Measurements from ENCODE around the gene NFATC3. TPM values are rescaled to one million over a fixed set of nuclear protein-coding genes. Genes with fewer than 3 reads are reported as not detected.

The NFATC3 gene
- total and polyA plus RNA-seq, 2 of the 8 experiments (the other 6 are each of a cell fraction or from before 2014, with no cell fraction given): 17.6 to 34.5 TPM

- no peak overlapping the region for H3K4me2 ChIP-seq (ENCODE audit: insufficient read depth in 1 of 2, low read depth in 2 of 2, low read length in 2 of 2)
- no peak overlapping the region for H2AFZ ChIP-seq (ENCODE audit: low read length)
- H2AK5ac ChIP-seq (ENCODE audit: low read depth, low read length): no peak overlapping the region
- H4K5ac ChIP-seq (ENCODE audit: insufficient read length, low read depth, low read length): no peak overlapping the region
- no peak overlapping the region for H2BK120ac ChIP-seq (replicated peaks; ENCODE audit: low read depth, low read length)
- peaks cover 4% of the 10 kb centered on the region; the same call in 1 of the 2 replicates for H3K79me1 ChIP-seq (ENCODE audit: low read depth, low read length)
- no peak overlapping the region for H3K9ac ChIP-seq (replicated peaks in 1 of 4; ENCODE audit: extremely low read depth in 1 of 4, low read depth in 3 of 4, low read length in 3 of 4)
- no peaks in the 10 kb centered on the region for H3K27me3 ChIP-seq (replicated peaks in 1 of 4; ENCODE audit: control insufficient read depth in 3 of 4, extremely low read depth in 1 of 4, insufficient read depth in 3 of 4, low read length in 3 of 4)
- H3K27ac ChIP-seq (ENCODE audit: low read depth, low read length): no peak overlapping the region
- no peak for TF ChIP-seq CTBP2 (IDR thresholded peaks at IDR 0.05; ENCODE audit: borderline replicate concordance, insufficient read depth, insufficient read length, low read length)
- H3K4me3 ChIP-seq (ENCODE audit: extremely low read depth in 1 of 4, insufficient read depth in 2 of 4, low read depth in 3 of 4, low read length in 4 of 4): no peak overlapping the region
- no peak overlapping the region for H2BK20ac ChIP-seq (ENCODE audit: low read length)
- no peak overlapping the region for H2BK5ac ChIP-seq (ENCODE audit: low read depth, low read length)
- peaks cover 4 to 81% of the 10 kb centered on the region in 2 experiments for H3K79me2 ChIP-seq (ENCODE audit: control insufficient read depth in 1 of 2, insufficient read depth in 2 of 2, low read length in 2 of 2)
- H3K18ac ChIP-seq (ENCODE audit: extremely low read depth, low read length): no peak overlapping the region
- H2BK15ac ChIP-seq (ENCODE audit: low read length): no peak overlapping the region
- no peaks in the 10 kb centered on the region for H3K36me3 ChIP-seq (ENCODE audit: control insufficient read depth in 2 of 4, insufficient read depth in 4 of 4, low read length in 3 of 4)
- WGBS, 2 experiments (ENCODE audit: extremely low coverage in 1 of 2, insufficient coverage in 1 of 2, insufficient read length in 1 of 2, insufficient replicate concordance in 2 of 2, low coverage in 1 of 2, low lambda C conversion rate in 2 of 2, missing lambda C conversion rate in 1 of 2): 81% methylated on average over 4 of the region's 4 CpGs; no CpG with 5 or more reads in 1 of the 2 experiments
- no peaks in the 10 kb centered on the region for H3K9me3 ChIP-seq (ENCODE audit: insufficient read depth in 2 of 2, low read depth in 1 of 2, low read length in 1 of 2)
- H2BK12ac ChIP-seq (ENCODE audit: low read depth, low read length): no peak overlapping the region
- ChIA-PET POLR2A (ENCODE audit: partially characterized antibody) (no interaction called here), CTCF (ENCODE audit: partially characterized antibody) (interaction anchor here (0.6 to 0.9 kb wide), 3 partner anchors 82 to 154 kb away, joined by 3 read pairs; no protein-coding TSS in a partner anchor)
- no peak for FAIRE-seq
- no peak overlapping the region for H4K91ac ChIP-seq (replicated peaks; ENCODE audit: insufficient read length, low read length)
- peaks cover 2 to 4% of the 10 kb centered on the region in 2 experiments for H4K20me1 ChIP-seq (replicated peaks in 1 of 2; ENCODE audit: control insufficient read depth in 1 of 2, insufficient read depth in 2 of 2, low read length in 2 of 2)
- no peak overlapping the region for H3K4ac ChIP-seq (replicated peaks; ENCODE audit: insufficient read length, low read depth, low read length)
- H3K23ac ChIP-seq (ENCODE audit: insufficient read length): no peak overlapping the region
- no peak overlapping the region for H3K56ac ChIP-seq (replicated peaks; ENCODE audit: insufficient read length, low read depth, low read length)
- H4K8ac ChIP-seq (ENCODE audit: extremely low read depth, insufficient read depth, low read length): no peak overlapping the region
- no peak overlapping the region for H3K14ac ChIP-seq (ENCODE audit: insufficient read length)
- peaks cover 7% of the 10 kb centered on the region for H3K23me2 ChIP-seq (ENCODE audit: low read depth, low read length)
- H3K4me1 ChIP-seq (replicated peaks in 1 of 4; ENCODE audit: control insufficient read depth in 3 of 4, insufficient read depth in 4 of 4, low read length in 3 of 4): peaks cover 2 to 6% (median 4%) of the 10 kb centered on the region in 4 experiments; a peak in 5 of 7 replicates
- no peak for DNase-seq (ENCODE audit: low read depth in 1 of 2, low spot score in 2 of 2)
Observed at GRCh38 chr16:68089067-68089466, 3.9 kb downstream of the NFATC3 start.

All from H1 (cell line).